GM21576 (cell line): ENCODE results near the gene TREM1.
"Not testable (repeated sequence)": the region's sequence is repeated elsewhere in the genome, so short reads cannot be mapped to it uniquely, and the experiment has no call there.

Source experiments
- ATAC-seq: cut with Tn5 transposase; IDR thresholded peaks from one replicate; pipeline ENCODE4 v1.9.1; 2021; ENCODE audit warnings: mild to moderate bottlenecking, moderate library complexity; ENCODE audit not compliant: unreplicated experiment

The TREM1 gene

GRCh38 chr6:41262401-41262800 lies 24.1 kb downstream of the TREM1 start:
- no peak for ATAC-seq

DNA sequence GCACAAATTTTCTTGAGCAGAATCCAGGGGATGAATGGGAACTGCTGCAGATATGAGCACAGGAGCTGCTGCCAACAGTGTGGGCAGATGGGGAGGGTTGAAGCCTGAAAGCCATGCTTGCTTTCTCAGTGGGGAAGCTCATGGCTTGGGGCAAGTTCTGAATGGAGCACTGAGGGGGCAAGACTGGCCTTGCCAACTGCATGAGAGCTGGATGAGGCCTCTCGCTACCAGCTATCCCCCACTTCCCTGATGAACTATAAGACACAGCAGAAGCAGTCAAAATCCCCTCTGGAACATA lies 28.3 kb downstream of the TREM1 start:
- ATAC-seq = no peak

- no peak for ATAC-seq
Measured at GRCh38 chr6:41257369-41258195, 28.9 kb downstream of the TREM1 start.

- ATAC-seq = peak; percentile 82
Measured at GRCh38 chr6:41256383-41256782, 30.1 kb downstream of the TREM1 start.

- ATAC-seq = peak; percentile 30
Measured at GRCh38 chr6:41255638-41256246, 30.7 kb downstream of the TREM1 start.

GRCh38 chr6:41255110-41255509 lies 31.4 kb downstream of the TREM1 start:
- no peak for ATAC-seq

DNA sequence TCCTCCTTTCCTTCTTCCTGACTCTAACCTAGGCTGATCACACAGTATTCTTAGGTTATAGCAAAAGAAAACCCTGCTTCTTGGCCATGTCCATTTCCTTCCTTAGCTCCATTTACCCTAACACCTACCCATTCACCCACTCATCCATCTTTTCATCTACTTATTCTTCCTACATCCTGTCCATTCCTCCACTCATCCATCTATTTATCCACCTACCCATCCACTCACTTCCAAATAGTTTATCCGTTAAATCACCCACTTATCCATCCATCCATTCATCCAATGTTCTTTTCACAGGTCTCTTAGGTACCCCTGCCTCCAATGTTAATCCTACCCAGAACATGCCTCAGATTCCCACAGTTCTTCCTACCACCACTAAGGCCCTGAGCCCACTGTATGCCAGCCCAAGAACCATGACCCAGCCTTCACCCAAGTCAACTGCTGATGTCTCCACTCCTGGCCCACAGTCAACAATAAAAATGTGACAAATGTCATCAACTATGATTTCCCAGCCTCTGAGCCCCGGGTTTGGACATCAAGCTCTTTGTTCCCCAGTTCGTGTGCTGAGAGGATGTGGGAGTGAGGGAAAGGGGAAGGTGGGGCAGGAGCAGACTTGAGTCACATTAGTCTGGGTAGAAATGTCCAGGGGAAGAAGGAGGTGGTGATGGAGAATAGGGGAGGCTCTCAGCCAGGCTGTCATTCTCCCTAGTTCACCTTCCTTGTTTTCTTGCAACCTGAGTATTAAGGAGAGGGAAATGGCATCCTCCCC lies 33.9 kb downstream of the TREM1 start:
- ATAC-seq = no peak

GRCh38 chr6:41247882-41248705 lies 38.4 kb downstream of the TREM1 start:
- no peak for ATAC-seq

DNA sequence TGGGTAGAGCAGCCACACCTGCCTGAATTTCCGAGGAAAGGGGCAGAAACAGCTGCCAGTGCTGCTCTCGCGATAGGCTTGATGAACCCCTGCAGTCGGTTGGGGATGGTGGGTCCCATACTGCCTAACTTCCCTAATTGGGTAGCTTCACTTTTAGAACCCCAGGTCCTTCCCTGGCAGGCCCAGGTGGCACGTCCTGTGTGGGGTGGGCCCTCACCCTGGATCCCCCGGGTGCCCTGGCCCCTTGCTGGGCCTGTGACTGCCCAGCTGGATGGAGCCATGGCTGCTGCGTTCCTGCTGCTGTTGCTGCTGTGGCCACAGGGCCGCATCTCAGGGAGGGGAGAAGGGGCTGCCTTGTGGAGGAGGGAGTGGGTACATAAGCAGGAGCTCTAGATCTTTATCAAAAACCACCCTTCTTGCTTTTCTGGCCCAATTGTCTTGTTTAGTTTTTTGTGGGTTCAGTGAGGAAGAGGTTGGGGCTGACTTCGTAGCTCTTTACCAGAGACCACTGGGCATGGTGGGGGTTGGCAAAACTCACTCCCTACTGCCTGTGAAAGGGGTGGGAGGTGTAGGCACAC lies 39.1 kb downstream of the TREM1 start:
- no peak for ATAC-seq

- ATAC-seq = not testable (repeated sequence)
Measured at GRCh38 chr6:41246529-41246928, 40.0 kb downstream of the TREM1 start.

GRCh38 chr6:41239467-41240159 lies 46.9 kb downstream of the TREM1 start:
- ATAC-seq = no peak

DNA sequence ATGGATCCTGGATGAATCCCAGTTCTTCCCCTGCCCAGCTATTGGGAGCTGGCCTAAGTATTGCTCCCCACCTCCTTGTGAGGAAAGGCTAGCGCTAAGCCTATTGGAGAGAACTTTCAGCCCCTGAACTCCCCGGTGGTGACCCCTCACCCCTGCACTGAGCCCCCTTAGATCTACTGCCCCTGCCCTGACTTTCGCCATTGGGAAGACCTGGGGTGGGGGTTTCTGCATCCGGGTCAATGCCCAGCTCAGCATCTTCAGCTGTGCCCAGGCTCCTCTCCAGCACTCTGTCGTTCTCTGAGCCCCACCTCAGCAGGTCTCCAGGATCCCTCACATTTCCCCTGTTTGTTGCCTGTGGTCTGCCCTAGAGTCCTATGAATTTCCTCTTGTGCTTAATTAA lies 49.4 kb downstream of the TREM1 start:
- no peak for ATAC-seq

GRCh38 chr6:41236276-41236675 lies 50.2 kb downstream of the TREM1 start:
- no peak for ATAC-seq

DNA sequence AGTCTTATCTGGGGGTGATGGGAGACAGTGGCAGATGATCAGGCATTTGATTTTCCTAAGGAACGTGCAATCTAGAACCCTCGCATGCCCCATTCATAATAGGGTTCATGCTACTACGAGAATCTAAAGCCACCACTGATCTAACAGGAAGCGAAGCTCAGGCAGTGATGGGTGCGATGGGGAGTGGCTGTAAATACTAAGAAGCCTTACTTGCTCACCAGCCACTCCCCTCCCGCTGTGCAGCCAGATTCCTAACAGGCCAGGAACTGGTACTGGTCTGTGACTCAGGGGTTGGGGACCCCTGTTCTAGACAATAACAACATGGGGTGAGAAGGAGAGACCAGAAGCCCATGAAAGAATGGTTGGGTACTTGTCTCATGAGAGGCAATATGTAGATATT lies 53.8 kb downstream of the TREM1 start:
- no peak for ATAC-seq

GRCh38 chr6:41231246-41231645 lies 55.2 kb downstream of the TREM1 start:
- ATAC-seq = no peak

DNA sequence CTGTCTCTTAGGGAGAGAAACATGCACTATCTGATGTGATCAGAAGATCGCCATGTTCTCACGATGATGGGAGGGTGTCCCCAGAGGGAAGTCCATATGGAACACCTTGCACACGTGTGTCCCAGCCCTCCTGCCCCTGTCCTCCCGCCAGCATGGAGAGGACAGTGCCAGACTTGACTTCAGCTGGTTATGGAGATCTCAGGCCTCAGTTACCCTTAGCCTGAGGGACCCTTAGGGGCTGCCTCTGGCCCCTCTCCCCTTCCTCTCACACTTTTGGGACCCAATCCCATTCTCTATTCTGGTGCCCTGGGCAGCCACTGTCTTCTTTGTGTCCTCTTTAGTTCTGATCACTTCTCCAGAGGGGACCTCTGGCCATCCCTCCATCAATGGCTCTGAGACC lies 56.8 kb downstream of the TREM1 start:
- ATAC-seq = no peak

- ATAC-seq = no peak
Measured at GRCh38 chr6:41228616-41229015, 57.9 kb downstream of the TREM1 start.

DNA sequence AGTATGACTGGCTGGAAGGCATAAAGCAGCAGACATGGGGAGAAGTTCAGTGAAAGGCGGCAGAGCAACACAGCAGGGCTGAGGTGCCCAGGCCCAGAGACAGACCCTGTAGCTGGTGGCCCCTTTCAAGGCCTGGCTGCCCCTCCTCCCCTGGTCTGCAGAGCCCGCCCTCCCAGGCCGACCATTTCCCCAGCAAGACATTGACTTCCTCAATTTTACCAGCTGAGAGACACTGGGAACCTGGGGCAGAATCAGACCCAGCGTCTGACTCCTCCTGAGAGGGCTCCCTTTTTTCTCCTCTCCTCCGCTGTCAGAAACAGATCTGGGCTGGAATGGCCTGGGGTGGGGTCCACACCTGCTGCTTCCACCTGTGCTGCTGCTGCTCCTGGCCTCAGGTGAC lies 58.4 kb downstream of the TREM1 start, which contains the start of gene TREML4:
Gene TREML4 (plus strand): TSS at position 254 of the 400 bp plus-strand sequence. CDS start 79 bp downstream, at position 333.
- ATAC-seq = no peak

DNA sequence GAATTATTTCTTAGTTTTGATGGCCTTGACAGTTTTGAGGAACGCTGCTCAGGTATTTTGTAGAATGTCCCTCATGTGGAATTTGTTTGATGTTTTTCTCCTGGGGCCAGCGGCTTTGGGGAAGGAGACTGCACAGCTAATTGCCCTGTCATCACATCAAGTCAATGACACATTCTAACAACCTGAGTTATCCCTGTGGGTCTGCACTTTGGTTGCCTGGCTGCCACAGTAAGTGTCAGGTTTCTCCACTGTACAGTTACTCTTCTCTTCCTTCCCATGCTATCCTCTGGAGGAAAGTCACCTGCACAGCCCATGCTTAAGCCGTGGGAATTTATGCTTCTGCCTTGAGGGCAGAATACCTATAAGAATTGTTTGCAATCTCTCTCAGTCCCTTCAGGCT lies 59.7 kb downstream of the TREM1 start:
- ATAC-seq = no peak

- no peak for ATAC-seq
Measured at GRCh38 chr6:41224800-41225199, 61.7 kb downstream of the TREM1 start.
